B cell (primary cell): ENCODE measurements around the gene ZFP64. TPM values are rescaled to one million over a fixed set of nuclear protein-coding genes. Genes with fewer than 3 reads are reported as not detected.

ENCODE experiments used
- ATAC-seq: fragments of 200-7000 bp; cut with Tn5 transposase; one replicate; pipeline ENCODE4 v1.10.0; 2021; ENCODE audit warnings: low read depth, mild to moderate bottlenecking, moderate number of reproducible peaks, moderate library complexity
- CTCF ChIA-PET: fragments of 350-600 bp; sonication (Branson Sonifier 250); formaldehyde crosslinking; loops from one replicate; lab custom pipeline; 2021; ENCODE audit warnings: antibody characterized with exemption, inconsistent platforms; lab: Charles Lee
- POLR2A ChIA-PET: fragments of 350-600 bp; sonication (Branson Sonifier 250); formaldehyde crosslinking; loops from one replicate; lab custom pipeline; 2021; ENCODE audit warnings: antibody characterized with exemption; lab: Charles Lee
- DNase-seq: peaks from one replicate; pipeline ENCODE4 v3.0.0; 2013
- H2AFZ ChIP-seq: 2 replicates; pipeline ENCODE4 v1.6.1; 2012; ENCODE audit warnings: mild to moderate bottlenecking, low read depth, low read length; ENCODE audit not compliant: insufficient read depth, poor library complexity, severe bottlenecking
- H3K27ac ChIP-seq, 2 donors: 1 replicate in 1 of 2; 2 replicates in 1 of 2; pipeline ENCODE4 v1.5.1; 2012 to 2013; ENCODE audit warnings: low read length in 2 of 2, mild to moderate bottlenecking in 2 of 2, moderate library complexity in 1 of 2
- H3K27me3 ChIP-seq, 4 experiments: fragments of 200-600 bp in 1 of 4; sonication (generic) in 1 of 4; replicated peaks in 1 of 4; 1 replicate in 2 of 4; 2 replicates in 2 of 4; pipeline versions ENCODE4 v1.6.1 to v1.7.0; 2013 to 2016; ENCODE audit warnings: low read length in 3 of 4, mild to moderate bottlenecking in 2 of 4, mixed read lengths in 1 of 4, moderate library complexity in 1 of 4; ENCODE audit not compliant: insufficient read depth in 4 of 4, control insufficient read depth in 3 of 4; ENCODE audit errors: control extremely low read depth in 1 of 4
- H3K36me3 ChIP-seq, 2 experiments: replicated peaks in 1 of 2; 1 replicate in 1 of 2; 2 replicates in 1 of 2; pipeline versions ENCODE4 v1.6.1 to v1.7.1; 2013; ENCODE audit warnings: low read length in 1 of 2; ENCODE audit not compliant: insufficient read depth in 2 of 2, control insufficient read depth in 1 of 2; ENCODE audit errors: control extremely low read depth in 1 of 2, extremely low read depth in 1 of 2
- H3K4me1 ChIP-seq, 2 donors: fragments of 200-600 bp in 1 of 2; sonication (generic) in 1 of 2; 1 replicate in 1 of 2; 2 replicates in 1 of 2; pipeline versions ENCODE4 v1.5.1 to v1.6.1; 2013 to 2017; ENCODE audit warnings: low read length in 2 of 2; ENCODE audit not compliant: control insufficient read depth in 2 of 2, insufficient read depth in 2 of 2
- H3K4me2 ChIP-seq: replicated peaks from 2 replicates; pipeline ENCODE3; 2012; ENCODE audit warnings: mild to moderate bottlenecking, low read depth, low read length; ENCODE audit not compliant: poor library complexity, severe bottlenecking
- H3K4me3 ChIP-seq, 5 experiments: fragments of 200-600 bp in 1 of 5; sonication (generic) in 1 of 5; 1 replicate in 3 of 5; 2 replicates in 2 of 5; pipeline versions ENCODE4 v1.5.1 to v1.7.0; 2011 to 2016; ENCODE audit warnings: low read length in 4 of 5, mild to moderate bottlenecking in 4 of 5, low read depth in 2 of 5, control low read depth in 1 of 5, moderate library complexity in 1 of 5; ENCODE audit not compliant: insufficient read depth in 1 of 5; ENCODE audit errors: control extremely low read depth in 1 of 5, extremely low read depth in 1 of 5
- H3K79me2 ChIP-seq: fragments of 200-600 bp; sonication (generic); one replicate; pipeline ENCODE4 v1.6.0; 2016; ENCODE audit warnings: low read length; ENCODE audit not compliant: control insufficient read depth, insufficient read depth
- H3K9ac ChIP-seq: fragments of 200-600 bp; sonication (generic); 2 replicates; pipeline ENCODE4 v1.6.1; 2017; ENCODE audit warnings: mild to moderate bottlenecking, low read length, moderate library complexity
- H3K9me3 ChIP-seq, 3 donors: one replicate each; pipeline versions ENCODE4 v1.6.1 to v1.7.1; 2013; ENCODE audit warnings: low read length in 2 of 3; ENCODE audit not compliant: control insufficient read depth in 2 of 3, insufficient read depth in 1 of 3; ENCODE audit errors: control extremely low read depth in 1 of 3
- H4K20me1 ChIP-seq: 2 replicates; pipeline ENCODE4 v1.6.0; 2012; ENCODE audit warnings: mild to moderate bottlenecking, low read length; ENCODE audit not compliant: insufficient read depth, control insufficient read depth, poor library complexity, severe bottlenecking
- H3K27ac Mint-ChIP-seq: one replicate; pipeline ENCODE4 v1.8.0; 2021; ENCODE audit warnings: mixed read lengths
- H3K27me3 Mint-ChIP-seq: one replicate; pipeline ENCODE4 v1.8.0; 2021; ENCODE audit warnings: mixed read lengths
- H3K4me1 Mint-ChIP-seq: one replicate; pipeline ENCODE4 v1.8.0; 2021; ENCODE audit warnings: mixed read lengths
- H3K4me3 Mint-ChIP-seq: one replicate; pipeline ENCODE4 v1.8.0; 2021; ENCODE audit warnings: mixed read lengths
- H3K9me3 Mint-ChIP-seq: one replicate; pipeline ENCODE4 v1.8.0; 2022; ENCODE audit warnings: mixed read lengths; ENCODE audit not compliant: insufficient read depth
- EZH2 ChIP-seq: IDR thresholded peaks from 2 replicates; pipeline ENCODE4 v1.6.1; 2012; ENCODE audit warnings: borderline replicate concordance, low read depth, mild to moderate bottlenecking, moderate library complexity, low read length; ENCODE audit not compliant: insufficient read depth, poor library complexity, severe bottlenecking
- WGBS: methylation state at CpG from one replicate; pipeline ENCODE4 v1.1.5; 2013; ENCODE audit warnings: missing lambda C conversion rate; ENCODE audit not compliant: insufficient coverage; 5-methylcytosine and 5-hydroxymethylcytosine counted together
- intact Hi-C: fragments of 100-400 bp; cut with micrococcal nuclease; formaldehyde crosslinking; loops from one replicate; pipeline ENCODE4 v1.10.0; 2022
- polyA plus RNA-seq: library from polyadenylated mRNA; depleted of rRNA; stranded (reverse); fragments of >200 nt; gene quantifications from 2 replicates; pipeline ENCODE4 v1.2.3, GENCODE V29; 2012
- total RNA-seq, 2 donors: library from RNA; stranded (reverse); fragments of 120-200 nt in 1 of 2; gene quantifications; 1 replicate in 1 of 2; 2 replicates in 1 of 2; pipeline versions ENCODE4 v1.2.3 to v1.2.4, GENCODE V29; 2013 to 2022
- TF ChIP-seq, protein P1 (sequence below): fragments of 200-600 bp; IDR thresholded peaks from one replicate; pipeline ENCODE4 v1.8.0; 2022; ENCODE audit warnings: antibody characterized with exemption, mild to moderate bottlenecking

Gene ZFP64
- total and polyA plus RNA-seq, 2 donors (not counting 1 experiment from before 2014, with no cell fraction given) = 14.2 to 15.1 TPM

DNA sequence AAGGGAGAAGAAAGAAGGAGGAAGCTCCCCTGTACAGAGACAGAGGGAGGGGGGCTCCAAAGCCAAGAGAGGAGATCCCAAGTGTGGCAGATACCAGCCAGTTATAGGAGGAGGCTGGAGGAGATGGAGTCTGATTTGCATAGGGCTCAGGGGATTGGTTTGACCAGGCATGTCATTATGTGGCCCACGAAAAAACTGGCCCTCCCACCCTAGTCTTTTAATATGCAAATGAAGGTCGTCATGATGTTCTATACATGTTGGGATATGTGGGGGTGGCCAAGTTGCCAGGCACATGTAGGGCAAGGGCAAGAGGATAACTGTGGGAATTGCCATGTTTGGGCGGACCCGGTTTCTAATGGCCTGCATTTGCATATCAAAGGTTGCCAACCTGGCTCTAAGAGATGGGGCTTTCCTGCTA, 17.6 kb upstream of the ZFP64 start:
- DNase-seq = no peak
- H3K4me1 ChIP-seq = no peaks in the 10 kb centered on the region
- ChIA-PET POLR2A (no interaction called here), CTCF (no interaction called here)
- Mint-ChIP-seq H3K4me3 (no peak overlapping the region), H3K27ac (no peak overlapping the region), H3K27me3 (peaks cover 36% of the 10 kb centered on the region), H3K9me3 (peaks cover 3% of the 10 kb centered on the region), H3K4me1 (no peaks in the 10 kb centered on the region)
- intact Hi-C loops = no loop called here
- no peaks in the 10 kb centered on the region for H3K79me2 ChIP-seq
- H3K4me3 ChIP-seq = no peak overlapping the region
- ATAC-seq = no peak
- TF ChIP-seq, protein P1, sequence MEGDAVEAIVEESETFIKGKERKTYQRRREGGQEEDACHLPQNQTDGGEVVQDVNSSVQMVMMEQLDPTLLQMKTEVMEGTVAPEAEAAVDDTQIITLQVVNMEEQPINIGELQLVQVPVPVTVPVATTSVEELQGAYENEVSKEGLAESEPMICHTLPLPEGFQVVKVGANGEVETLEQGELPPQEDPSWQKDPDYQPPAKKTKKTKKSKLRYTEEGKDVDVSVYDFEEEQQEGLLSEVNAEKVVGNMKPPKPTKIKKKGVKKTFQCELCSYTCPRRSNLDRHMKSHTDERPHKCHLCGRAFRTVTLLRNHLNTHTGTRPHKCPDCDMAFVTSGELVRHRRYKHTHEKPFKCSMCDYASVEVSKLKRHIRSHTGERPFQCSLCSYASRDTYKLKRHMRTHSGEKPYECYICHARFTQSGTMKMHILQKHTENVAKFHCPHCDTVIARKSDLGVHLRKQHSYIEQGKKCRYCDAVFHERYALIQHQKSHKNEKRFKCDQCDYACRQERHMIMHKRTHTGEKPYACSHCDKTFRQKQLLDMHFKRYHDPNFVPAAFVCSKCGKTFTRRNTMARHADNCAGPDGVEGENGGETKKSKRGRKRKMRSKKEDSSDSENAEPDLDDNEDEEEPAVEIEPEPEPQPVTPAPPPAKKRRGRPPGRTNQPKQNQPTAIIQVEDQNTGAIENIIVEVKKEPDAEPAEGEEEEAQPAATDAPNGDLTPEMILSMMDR = no peak
- TF ChIP-seq EZH2 = no peak
- no peaks in the 10 kb centered on the region for H4K20me1 ChIP-seq
- H3K27me3 ChIP-seq = peaks cover 0 to 5% (median 0%) of the 10 kb centered on the region in 4 experiments
- H3K9me3 ChIP-seq = peaks cover 0 to 17% (median 0%) of the 10 kb centered on the region in 3 donors
- no peak overlapping the region for H3K4me2 ChIP-seq
- no peak overlapping the region for H3K9ac ChIP-seq
- no peak overlapping the region for H3K27ac ChIP-seq
- H3K36me3 ChIP-seq = no peaks in the 10 kb centered on the region
- no CpG with 5 or more reads among the region's 4 CpGs for WGBS
- H2AFZ ChIP-seq = no peak overlapping the region

- H3K79me2 ChIP-seq = no peaks in the 10 kb centered on the region
- no peak overlapping the region for H3K27ac Mint-ChIP-seq
- no peak overlapping the region for H3K4me3 ChIP-seq
- H3K4me3 Mint-ChIP-seq = no peak overlapping the region
- no peaks in the 10 kb centered on the region for H3K4me1 ChIP-seq
- no peaks in the 10 kb centered on the region for H3K4me1 Mint-ChIP-seq
- H3K36me3 ChIP-seq = no peaks in the 10 kb centered on the region
- POLR2A ChIA-PET = no interaction called here
- H3K9ac ChIP-seq = no peak overlapping the region
- H3K9me3 ChIP-seq = peaks cover 0 to 16% (median 0%) of the 10 kb centered on the region in 3 donors
- no peak for DNase-seq
- no peak overlapping the region for H2AFZ ChIP-seq
- no peaks in the 10 kb centered on the region for H4K20me1 ChIP-seq
- peaks cover 24% of the 10 kb centered on the region for H3K27me3 Mint-ChIP-seq
- no peak for TF ChIP-seq EZH2
- TF ChIP-seq, protein P1 = no peak
- H3K27ac ChIP-seq = no peak overlapping the region
- 100% methylated on average over 2 of the region's 3 CpGs for WGBS
- H3K27me3 ChIP-seq = peaks cover 0 to 5% (median 0%) of the 10 kb centered on the region in 4 experiments
- H3K9me3 Mint-ChIP-seq = peaks cover 3% of the 10 kb centered on the region
- no peak overlapping the region for H3K4me2 ChIP-seq
- ATAC-seq = no peak
- intact Hi-C loops = no loop called here
- CTCF ChIA-PET = interaction anchor here (0.6 kb wide), 1 partner anchor 58 kb away, joined by 3 read pairs; no protein-coding TSS in a partner anchor
These were observed 15.6 kb upstream of the ZFP64 start for GRCh38 chr20:52207020-52207810.
